SK-N-SH treated with all-trans-retinoic acid at 6 μM for 48 hours (cell line): ENCODE results near the gene USP43.

ENCODE experiments used
- ATAC-seq: fragments of 200-7000 bp; cut with Tn5 transposase; 3 replicates; pipeline ENCODE4 v1.9.1; 2020; ENCODE audit warnings: mild to moderate bottlenecking, moderate library complexity
- ARNTL ChIP-seq: fragments of 450-650 bp; formaldehyde crosslinking; IDR thresholded peaks from 2 replicates; pipeline ENCODE4 v1.5.0; 2020; ENCODE audit warnings: low read depth, mild to moderate bottlenecking, moderate library complexity, borderline replicate concordance
- BACH2 ChIP-seq: fragments of 250-450 bp; sonication (Bioruptor Pico); IDR thresholded peaks from 2 replicates; pipeline ENCODE4 v1.9.0; 2021; ENCODE audit warnings: mild to moderate bottlenecking, borderline replicate concordance
- GLIS3 ChIP-seq: fragments of 250-450 bp; sonication (Bioruptor Pico); IDR thresholded peaks from 2 replicates; pipeline ENCODE4 v1.5.0; 2020; ENCODE audit warnings: mild to moderate bottlenecking, moderate library complexity
- ISL1 ChIP-seq: fragments of 250-450 bp; sonication (Bioruptor Pico); IDR thresholded peaks from 2 replicates; pipeline ENCODE4 v2.1.2; 2022; ENCODE audit warnings: mild to moderate bottlenecking, moderate library complexity
- PATZ1 ChIP-seq: fragments of 250-450 bp; sonication (Bioruptor Pico); IDR thresholded peaks from 2 replicates; pipeline ENCODE4 v1.8.0; 2020; ENCODE audit warnings: mild to moderate bottlenecking, moderate library complexity, borderline replicate concordance
- PPARA ChIP-seq: fragments of 250-450 bp; sonication (Bioruptor Pico); IDR thresholded peaks from 2 replicates; pipeline ENCODE4 v1.5.0; 2020; ENCODE audit warnings: mild to moderate bottlenecking, borderline replicate concordance
- RARB ChIP-seq: fragments of 250-450 bp; sonication (Bioruptor Pico); IDR thresholded peaks from 2 replicates; pipeline ENCODE4 v1.8.0; 2021; ENCODE audit warnings: mild to moderate bottlenecking, moderate library complexity
- SNAI2 ChIP-seq: fragments of 250-450 bp; sonication (Bioruptor Pico); IDR thresholded peaks from 2 replicates; pipeline ENCODE4 v1.5.0; 2020; ENCODE audit warnings: mild to moderate bottlenecking, moderate library complexity
- TCF4 ChIP-seq: fragments of 250-450 bp; sonication (Bioruptor Pico); IDR thresholded peaks from 2 replicates; pipeline ENCODE4 v1.8.0; 2021; ENCODE audit warnings: mild to moderate bottlenecking, moderate library complexity, borderline replicate concordance
- TOX ChIP-seq: fragments of 250-450 bp; sonication (Bioruptor Pico); IDR thresholded peaks from 2 replicates; pipeline ENCODE4 v1.8.0; 2021; ENCODE audit warnings: mild to moderate bottlenecking, moderate library complexity, borderline replicate concordance
- TSHZ2 ChIP-seq: fragments of 250-450 bp; sonication (Bioruptor Pico); IDR thresholded peaks from 2 replicates; pipeline ENCODE4 v1.5.0; 2020; ENCODE audit warnings: mild to moderate bottlenecking, moderate library complexity
- ZC3H10 ChIP-seq: fragments of 250-450 bp; sonication (Bioruptor Pico); IDR thresholded peaks from 2 replicates; pipeline ENCODE4 v1.5.1; 2021; ENCODE audit warnings: mild to moderate bottlenecking, moderate library complexity
- ZFP3 ChIP-seq: fragments of 250-450 bp; sonication (Bioruptor Pico); IDR thresholded peaks from 2 replicates; pipeline ENCODE4 v1.5.0; 2020; ENCODE audit warnings: mild to moderate bottlenecking, moderate library complexity
- ZFP30 ChIP-seq: fragments of 450-650 bp; formaldehyde crosslinking; IDR thresholded peaks from 2 replicates; pipeline ENCODE4 v1.5.0; 2022; ENCODE audit warnings: mild to moderate bottlenecking, moderate library complexity
- ZNF565 ChIP-seq: fragments of 450-650 bp; formaldehyde crosslinking; conservative IDR thresholded peaks from 2 replicates; pipeline ENCODE4 v1.5.0; 2020; ENCODE audit warnings: low read depth, mild to moderate bottlenecking, moderate library complexity
- ZNF70 ChIP-seq: fragments of 450-650 bp; formaldehyde crosslinking; IDR thresholded peaks from 2 replicates; pipeline ENCODE4 v1.5.0; 2020; ENCODE audit warnings: mild to moderate bottlenecking, moderate library complexity
- TF ChIP-seq, protein P1 (sequence below): fragments of 250-450 bp; sonication (Bioruptor Pico); IDR thresholded peaks from 2 replicates; pipeline ENCODE4 v1.5.1; 2020; ENCODE audit warnings: low read depth, mild to moderate bottlenecking, moderate library complexity
- TF ChIP-seq, protein P2 (sequence below): fragments of 250-450 bp; sonication (Bioruptor Pico); IDR thresholded peaks from 2 replicates; pipeline ENCODE4 v1.5.1; 2021; ENCODE audit warnings: mild to moderate bottlenecking, moderate library complexity
- TF ChIP-seq, protein P3 (sequence below): fragments of 250-450 bp; sonication (Bioruptor Pico); IDR thresholded peaks from 2 replicates; pipeline ENCODE4 v1.8.0; 2021; ENCODE audit warnings: low read depth, mild to moderate bottlenecking, moderate library complexity, borderline replicate concordance

The USP43 gene

GRCh38 chr17:9666461-9667050, 21.2 kb downstream of the USP43 start:
- ATAC-seq: no peak
- no peak for TF ChIP-seq PPARA
- TF ChIP-seq ZFP30: no peak
- TF ChIP-seq, protein P1, sequence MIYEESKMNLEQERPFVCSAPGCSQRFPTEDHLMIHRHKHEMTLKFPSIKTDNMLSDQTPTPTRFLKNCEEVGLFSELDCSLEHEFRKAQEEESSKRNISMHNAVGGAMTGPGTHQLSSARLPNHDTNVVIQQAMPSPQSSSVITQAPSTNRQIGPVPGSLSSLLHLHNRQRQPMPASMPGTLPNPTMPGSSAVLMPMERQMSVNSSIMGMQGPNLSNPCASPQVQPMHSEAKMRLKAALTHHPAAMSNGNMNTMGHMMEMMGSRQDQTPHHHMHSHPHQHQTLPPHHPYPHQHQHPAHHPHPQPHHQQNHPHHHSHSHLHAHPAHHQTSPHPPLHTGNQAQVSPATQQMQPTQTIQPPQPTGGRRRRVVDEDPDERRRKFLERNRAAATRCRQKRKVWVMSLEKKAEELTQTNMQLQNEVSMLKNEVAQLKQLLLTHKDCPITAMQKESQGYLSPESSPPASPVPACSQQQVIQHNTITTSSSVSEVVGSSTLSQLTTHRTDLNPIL (CRISPR knock-in tag): no peak
- no peak for TF ChIP-seq TOX (CRISPR knock-in tag)
- no peak for TF ChIP-seq ZFP3 (CRISPR knock-in tag)
- no peak for TF ChIP-seq ZC3H10
- no peak for TF ChIP-seq ZNF565 (CRISPR knock-in tag)
- no peak for TF ChIP-seq GLIS3 (CRISPR knock-in tag)
- TF ChIP-seq, protein P2, sequence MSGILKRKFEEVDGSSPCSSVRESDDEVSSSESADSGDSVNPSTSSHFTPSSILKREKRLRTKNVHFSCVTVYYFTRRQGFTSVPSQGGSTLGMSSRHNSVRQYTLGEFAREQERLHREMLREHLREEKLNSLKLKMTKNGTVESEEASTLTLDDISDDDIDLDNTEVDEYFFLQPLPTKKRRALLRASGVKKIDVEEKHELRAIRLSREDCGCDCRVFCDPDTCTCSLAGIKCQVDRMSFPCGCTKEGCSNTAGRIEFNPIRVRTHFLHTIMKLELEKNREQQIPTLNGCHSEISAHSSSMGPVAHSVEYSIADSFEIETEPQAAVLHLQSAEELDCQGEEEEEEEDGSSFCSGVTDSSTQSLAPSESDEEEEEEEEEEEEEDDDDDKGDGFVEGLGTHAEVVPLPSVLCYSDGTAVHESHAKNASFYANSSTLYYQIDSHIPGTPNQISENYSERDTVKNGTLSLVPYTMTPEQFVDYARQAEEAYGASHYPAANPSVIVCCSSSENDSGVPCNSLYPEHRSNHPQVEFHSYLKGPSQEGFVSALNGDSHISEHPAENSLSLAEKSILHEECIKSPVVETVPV: no peak
- TF ChIP-seq, all 23 proteins: peak for 0

DNA sequence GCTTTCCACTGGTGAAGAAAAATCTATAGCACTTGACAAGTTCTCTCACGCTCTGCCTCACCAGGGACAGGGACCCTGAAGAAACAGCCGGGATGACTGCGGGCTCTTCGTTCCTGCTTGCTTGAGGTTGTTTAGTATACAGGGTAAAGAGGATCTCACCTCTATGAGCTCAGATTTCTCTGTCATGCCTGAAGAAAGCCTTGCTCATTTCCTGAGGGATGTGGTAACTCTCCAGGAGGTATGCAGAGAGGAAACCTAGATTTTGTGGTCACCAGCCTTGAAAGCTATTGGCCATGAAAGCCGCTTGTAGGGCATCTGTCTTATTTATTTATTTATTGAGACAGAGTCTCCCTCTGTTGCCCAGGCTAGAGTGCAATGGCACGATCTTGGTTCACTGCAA, 23.2 kb downstream of the USP43 start:
- ATAC-seq: no peak
- TF ChIP-seq BACH2 (CRISPR knock-in tag) (no peak), RARB (no peak), TSHZ2 (CRISPR knock-in tag) (no peak), ISL1 (no peak), ZFP3 (CRISPR knock-in tag) (no peak), PATZ1 (CRISPR knock-in tag) (no peak), ZFP30 (no peak)
- TF ChIP-seq, protein P1 (CRISPR knock-in tag): no peak

DNA sequence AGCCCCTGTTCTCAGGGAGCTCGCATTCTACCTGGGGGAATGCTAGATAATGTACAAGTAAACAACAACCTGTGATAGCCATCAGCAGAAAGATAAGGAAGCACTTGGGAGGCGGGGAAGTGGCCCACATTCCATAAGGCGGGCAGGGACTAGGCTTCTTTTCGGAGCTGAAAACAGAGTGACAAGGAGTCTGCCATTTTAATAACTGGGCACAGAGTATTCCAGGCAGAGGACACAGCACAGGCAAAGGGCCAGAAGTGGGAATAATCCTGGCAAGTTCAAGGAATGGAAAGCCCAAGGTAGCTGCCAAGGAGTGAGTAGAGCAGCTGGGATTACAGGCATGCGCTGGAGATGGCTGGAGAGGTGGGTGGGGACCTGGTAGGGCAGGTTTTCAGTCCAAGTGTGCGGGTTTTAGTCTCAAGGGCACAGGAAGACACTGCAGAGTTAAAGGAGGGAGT, 24.3 kb downstream of the USP43 start:
- ATAC-seq: no peak
- TF ChIP-seq ARNTL: no peak
- TF ChIP-seq BACH2 (CRISPR knock-in tag): no peak
- no peak for TF ChIP-seq TCF4 (CRISPR knock-in tag)

DNA sequence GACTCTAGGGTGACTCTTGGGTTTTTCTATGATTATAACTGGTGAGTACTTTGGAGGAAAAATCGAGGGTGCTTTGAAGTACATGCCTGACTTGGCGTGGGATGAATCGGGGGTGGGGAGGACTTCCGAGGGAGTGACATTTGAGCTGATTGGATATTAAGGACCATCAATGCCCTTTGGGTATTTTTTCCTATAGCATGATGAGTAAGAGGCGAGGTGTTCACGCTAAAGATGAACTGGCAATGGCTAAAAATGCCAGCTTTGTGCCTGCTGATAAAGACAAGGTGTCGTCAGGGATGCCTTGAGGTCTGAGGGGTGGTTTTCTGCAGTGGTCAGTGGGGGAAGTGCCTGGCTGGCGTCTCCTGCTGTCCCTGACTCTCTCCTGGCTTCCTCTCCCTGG, 25.3 kb downstream of the USP43 start:
- ATAC-seq: no peak
- no peak for TF ChIP-seq ZFP30
- no peak for TF ChIP-seq ZNF70
- TF ChIP-seq ZFP3 (CRISPR knock-in tag): no peak
- no peak for TF ChIP-seq GLIS3 (CRISPR knock-in tag)
- no peak for TF ChIP-seq ZNF565 (CRISPR knock-in tag)
- TF ChIP-seq PATZ1 (CRISPR knock-in tag): no peak
- TF ChIP-seq, protein P1 (CRISPR knock-in tag): no peak
- TF ChIP-seq SNAI2: no peak
- TF ChIP-seq PPARA: no peak
- TF ChIP-seq, protein P3, sequence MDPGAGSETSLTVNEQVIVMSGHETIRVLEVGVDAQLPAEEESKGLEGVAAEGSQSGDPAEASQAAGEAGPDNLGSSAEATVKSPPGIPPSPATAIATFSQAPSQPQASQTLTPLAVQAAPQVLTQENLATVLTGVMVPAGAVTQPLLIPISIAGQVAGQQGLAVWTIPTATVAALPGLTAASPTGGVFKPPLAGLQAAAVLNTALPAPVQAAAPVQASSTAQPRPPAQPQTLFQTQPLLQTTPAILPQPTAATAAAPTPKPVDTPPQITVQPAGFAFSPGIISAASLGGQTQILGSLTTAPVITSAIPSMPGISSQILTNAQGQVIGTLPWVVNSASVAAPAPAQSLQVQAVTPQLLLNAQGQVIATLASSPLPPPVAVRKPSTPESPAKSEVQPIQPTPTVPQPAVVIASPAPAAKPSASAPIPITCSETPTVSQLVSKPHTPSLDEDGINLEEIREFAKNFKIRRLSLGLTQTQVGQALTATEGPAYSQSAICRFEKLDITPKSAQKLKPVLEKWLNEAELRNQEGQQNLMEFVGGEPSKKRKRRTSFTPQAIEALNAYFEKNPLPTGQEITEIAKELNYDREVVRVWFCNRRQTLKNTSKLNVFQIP (CRISPR knock-in tag): no peak
- no peak for TF ChIP-seq ARNTL
